ENCODE measurements around the gene FBXO42. TPM values are rescaled to one million over a fixed set of nuclear protein-coding genes. Genes with fewer than 3 reads are reported as not detected.

FBXO42 gene
- total and polyA plus RNA-seq, 2 donors (not counting 3 experiments of a cell fraction or from before 2014, with no cell fraction given) = 16.3 to 20.4 TPM

DNA sequence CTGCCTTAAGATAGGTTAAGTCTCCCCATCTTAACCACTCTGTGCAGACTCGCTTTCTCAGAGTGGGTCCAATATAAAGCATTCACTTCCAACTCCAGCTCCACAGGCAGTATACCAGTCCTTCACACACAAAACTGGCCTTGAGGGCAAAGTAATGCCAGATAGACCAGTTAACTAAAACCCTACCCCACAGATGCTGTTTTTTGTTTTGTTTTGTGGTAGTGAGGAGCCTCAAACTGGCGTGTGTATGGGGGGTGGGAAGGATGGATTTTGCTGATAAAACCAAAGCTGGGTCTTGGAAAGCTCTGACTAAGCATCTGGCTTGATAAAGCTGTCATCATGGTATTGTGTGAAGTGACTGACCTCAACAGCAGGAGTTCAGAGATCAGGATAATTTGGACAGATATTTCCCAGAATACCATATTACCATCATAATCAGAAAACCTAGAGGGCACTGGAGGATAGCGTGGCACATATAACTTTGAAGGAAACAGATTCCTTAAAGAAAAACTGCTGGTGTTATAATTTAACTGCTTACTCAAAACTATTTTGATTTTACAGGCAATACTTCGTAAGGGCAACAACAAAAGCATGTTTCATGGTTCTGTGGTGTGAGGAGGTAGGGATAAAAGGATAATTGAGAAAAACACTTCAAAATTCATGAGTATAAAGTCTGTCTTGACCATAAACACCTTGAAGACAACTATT, 85.7 kb downstream of the FBXO42 start:
- CTCF ChIA-PET = interaction anchor here (1.1 to 2.1 kb wide), 4 partner anchors 9 to 96 kb away, joined by 3 to 11 read pairs (median 4); no protein-coding TSS in a partner anchor
- Histone ChIP-seq H3K4me3 (replicated peaks in 1 of 3; ENCODE audit: insufficient read depth in 1 of 3, low read depth in 1 of 3, low read length in 3 of 3) (no peak overlapping the region), H4K20me1 (replicated peaks; ENCODE audit: control insufficient read depth, extremely low read depth, insufficient read depth, low read length) (peaks cover 2% of the 10 kb centered on the region), H3K27me3 (ENCODE audit: control insufficient read depth in 2 of 2, insufficient read depth in 2 of 2, low read length in 2 of 2) (no peaks in the 10 kb centered on the region), H3K9me3 (replicated peaks; ENCODE audit: control insufficient read depth, insufficient read depth, low read length) (no peaks in the 10 kb centered on the region), H3K27ac (ENCODE audit: insufficient read depth, low read depth, low read length) (peak overlapping the region; percentile 30), H3K79me2 (ENCODE audit: control insufficient read depth, insufficient read depth, low read length) (no peaks in the 10 kb centered on the region), H2AFZ (ENCODE audit: low read depth, low read length) (no peak overlapping the region), H3K4me1 (ENCODE audit: control insufficient read depth, extremely low read depth, insufficient read depth, low read length) (peaks cover 27% of the 10 kb centered on the region), H3K4me2 (ENCODE audit: insufficient read depth, low read length) (peak overlapping the region; percentile 9), H3K9ac (replicated peaks; ENCODE audit: extremely low read depth, insufficient read depth, low read length) (no peak overlapping the region), H3K9me1 (replicated peaks; ENCODE audit: control insufficient read depth, extremely low read depth, insufficient read depth, low read length) (no peaks in the 10 kb centered on the region), H3K36me3 (ENCODE audit: control insufficient read depth in 2 of 2, extremely low read depth in 1 of 2, insufficient read depth in 2 of 2, low read length in 2 of 2) (no peaks in the 10 kb centered on the region)
- dilution Hi-C loops (cut with MboI; ENCODE audit: extremely low pct_ligation_motif_present, low sequenced_read_pairs) (no loop called here), intact Hi-C loops (cut with micrococcal nuclease) (loop anchor here (2.0 to 5.0 kb wide), 2 partner anchors 18 to 86 kb away; partner anchors contain the start of gene FBXO42)
- POLR2A ChIA-PET = no interaction called here
- BruUV-seq (replicated peaks) = no TSS peak
- TF ChIP-seq, protein P1, sequence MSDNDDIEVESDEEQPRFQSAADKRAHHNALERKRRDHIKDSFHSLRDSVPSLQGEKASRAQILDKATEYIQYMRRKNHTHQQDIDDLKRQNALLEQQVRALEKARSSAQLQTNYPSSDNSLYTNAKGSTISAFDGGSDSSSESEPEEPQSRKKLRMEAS (IDR thresholded peaks at IDR 0.05; ENCODE audit: insufficient read depth, insufficient read length) = no peak
- TF ChIP-seq JUN (IDR thresholded peaks at IDR 0.05; ENCODE audit: borderline replicate concordance, insufficient read depth, insufficient read length, low read depth) = peak; percentile 63
- TF ChIP-seq GATA2 (IDR thresholded peaks at IDR 0.05; ENCODE audit: insufficient read depth, insufficient read length, low read depth, low read length) = peak; percentile 85
- peak; percentile 36 for TF ChIP-seq FOS (IDR thresholded peaks at IDR 0.05; ENCODE audit: borderline replicate concordance, insufficient read depth, low read length)
- peak; percentile 47 for TF ChIP-seq POLR2AphosphoS5 (IDR thresholded peaks at IDR 0.05; ENCODE audit: insufficient read depth, low read depth, low read length)
- peak; percentile 96 for DNase-seq (ENCODE audit: low read depth, low spot score)
- peak; percentile 92 for FAIRE-seq

DNA sequence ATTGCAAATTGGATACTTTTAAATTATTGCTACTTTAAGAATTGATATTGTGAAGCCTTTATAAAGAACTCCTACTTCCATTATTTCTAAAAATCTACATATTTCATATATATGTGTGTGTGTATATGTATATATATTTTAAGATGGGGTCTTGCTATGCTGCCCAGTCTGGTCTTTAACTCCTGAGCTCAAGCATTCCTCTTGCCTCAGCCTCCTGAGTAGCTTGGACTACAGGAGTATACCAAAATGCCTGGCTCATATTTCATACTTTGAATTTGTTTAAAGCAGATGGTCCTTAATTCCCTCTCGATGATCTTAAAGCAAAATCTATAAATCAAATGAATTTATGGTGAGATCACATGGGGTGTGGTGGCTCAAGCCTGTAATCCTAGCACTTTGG, 90.2 kb downstream of the FBXO42 start:
- intact Hi-C loops (cut with micrococcal nuclease) (no loop called here), dilution Hi-C loops (cut with MboI; ENCODE audit: extremely low pct_ligation_motif_present, low sequenced_read_pairs) (no loop called here)
- CTCF ChIA-PET = interaction anchor here (1.6 kb wide), 1 partner anchor 20 kb away, joined by 4 read pairs; no protein-coding TSS in a partner anchor

More for the DNA sequence above, 90.2 kb downstream of the FBXO42 start:
- H3K9ac ChIP-seq (replicated peaks; ENCODE audit: extremely low read depth, insufficient read depth, low read length) = no peak overlapping the region
- no peak for FAIRE-seq
- H3K9me3 ChIP-seq (replicated peaks; ENCODE audit: control insufficient read depth, insufficient read depth, low read length) = no peaks in the 10 kb centered on the region
- H3K79me2 ChIP-seq (ENCODE audit: control insufficient read depth, insufficient read depth, low read length) = no peaks in the 10 kb centered on the region
- H3K27ac ChIP-seq (ENCODE audit: insufficient read depth, low read depth, low read length) = no peak overlapping the region
- H3K9me1 ChIP-seq (replicated peaks; ENCODE audit: control insufficient read depth, extremely low read depth, insufficient read depth, low read length) = no peaks in the 10 kb centered on the region
- no peak overlapping the region for H2AFZ ChIP-seq (ENCODE audit: low read depth, low read length)
- peaks cover 10% of the 10 kb centered on the region for H3K4me1 ChIP-seq (ENCODE audit: control insufficient read depth, extremely low read depth, insufficient read depth, low read length)
- H3K27me3 ChIP-seq (ENCODE audit: control insufficient read depth in 2 of 2, insufficient read depth in 2 of 2, low read length in 2 of 2) = no peaks in the 10 kb centered on the region
- no TSS peak for BruUV-seq (replicated peaks)
- H3K36me3 ChIP-seq (ENCODE audit: control insufficient read depth in 2 of 2, extremely low read depth in 1 of 2, insufficient read depth in 2 of 2, low read length in 2 of 2) = no peaks in the 10 kb centered on the region
- POLR2A ChIA-PET = interaction anchor here (0.6 kb wide), 1 partner anchor 82 kb away, joined by 4 read pairs; no protein-coding TSS in a partner anchor
- no peak overlapping the region for H3K4me2 ChIP-seq (ENCODE audit: insufficient read depth, low read length)
- peaks cover 2% of the 10 kb centered on the region for H4K20me1 ChIP-seq (replicated peaks; ENCODE audit: control insufficient read depth, extremely low read depth, insufficient read depth, low read length)
- no peak for DNase-seq (ENCODE audit: low read depth, low spot score)
- no peak for TF ChIP-seq FOS (IDR thresholded peaks at IDR 0.05; ENCODE audit: borderline replicate concordance, insufficient read depth, low read length)
- TF ChIP-seq GATA2 (IDR thresholded peaks at IDR 0.05; ENCODE audit: insufficient read depth, insufficient read length, low read depth, low read length) = no peak
- TF ChIP-seq, protein P1 (IDR thresholded peaks at IDR 0.05; ENCODE audit: insufficient read depth, insufficient read length) = no peak
- no peak for TF ChIP-seq JUN (IDR thresholded peaks at IDR 0.05; ENCODE audit: borderline replicate concordance, insufficient read depth, insufficient read length, low read depth)
- TF ChIP-seq POLR2AphosphoS5 (IDR thresholded peaks at IDR 0.05; ENCODE audit: insufficient read depth, low read depth, low read length) = no peak
- no peak for TF ChIP-seq POLR2A (IDR thresholded peaks at IDR 0.05; ENCODE audit: low read depth, low read length)
- TF ChIP-seq, protein P2, sequence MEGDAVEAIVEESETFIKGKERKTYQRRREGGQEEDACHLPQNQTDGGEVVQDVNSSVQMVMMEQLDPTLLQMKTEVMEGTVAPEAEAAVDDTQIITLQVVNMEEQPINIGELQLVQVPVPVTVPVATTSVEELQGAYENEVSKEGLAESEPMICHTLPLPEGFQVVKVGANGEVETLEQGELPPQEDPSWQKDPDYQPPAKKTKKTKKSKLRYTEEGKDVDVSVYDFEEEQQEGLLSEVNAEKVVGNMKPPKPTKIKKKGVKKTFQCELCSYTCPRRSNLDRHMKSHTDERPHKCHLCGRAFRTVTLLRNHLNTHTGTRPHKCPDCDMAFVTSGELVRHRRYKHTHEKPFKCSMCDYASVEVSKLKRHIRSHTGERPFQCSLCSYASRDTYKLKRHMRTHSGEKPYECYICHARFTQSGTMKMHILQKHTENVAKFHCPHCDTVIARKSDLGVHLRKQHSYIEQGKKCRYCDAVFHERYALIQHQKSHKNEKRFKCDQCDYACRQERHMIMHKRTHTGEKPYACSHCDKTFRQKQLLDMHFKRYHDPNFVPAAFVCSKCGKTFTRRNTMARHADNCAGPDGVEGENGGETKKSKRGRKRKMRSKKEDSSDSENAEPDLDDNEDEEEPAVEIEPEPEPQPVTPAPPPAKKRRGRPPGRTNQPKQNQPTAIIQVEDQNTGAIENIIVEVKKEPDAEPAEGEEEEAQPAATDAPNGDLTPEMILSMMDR (IDR thresholded peaks at IDR 0.05; ENCODE audit: extremely low read depth in 1 of 2, insufficient read depth in 1 of 2, low read depth in 1 of 2, low read length in 2 of 2) = no peak
- no peak for TF ChIP-seq MYC (IDR thresholded peaks at IDR 0.05; ENCODE audit: low read depth, low read length)
- no peak for TF ChIP-seq EZH2 (IDR thresholded peaks at IDR 0.05; ENCODE audit: borderline replicate concordance, low read depth, low read length, severe bottlenecking)
- H3K4me3 ChIP-seq (replicated peaks in 1 of 3; ENCODE audit: insufficient read depth in 1 of 3, low read depth in 1 of 3, low read length in 3 of 3) = no peak overlapping the region

Data from endothelial cell of umbilical vein (primary cell).